Peyer's patch (tissue), 4 donors: Measurements from ENCODE around the gene TINAGL1.

Experiments used
- CTCF ChIP-seq, 6 experiments: fragments of 450-650 bp in 4 of 6; fragments of 200-600 bp in 2 of 6; sonication (generic) in 1 of 6; IDR thresholded peaks; one replicate each; pipeline ENCODE4 v1.5.1; 2017 to 2019; ENCODE audit warnings: antibody characterized with exemption in 6 of 6, mild to moderate bottlenecking in 3 of 6, moderate library complexity in 1 of 6
- POLR2A ChIP-seq, 2 donors: fragments of 450-650 bp; IDR thresholded peaks; one replicate each; pipeline ENCODE4 v1.5.1; 2017; ENCODE audit warnings: antibody characterized with exemption in 2 of 2, mild to moderate bottlenecking in 2 of 2, moderate library complexity in 2 of 2

GRCh38 chr1:31600641-31601040, 24.3 kb downstream of the TINAGL1 start:
- TF ChIP-seq CTCF (IDR thresholded peaks at IDR 0.05) (no peak), POLR2A (IDR thresholded peaks at IDR 0.05) (no peak)
